ENCODE data around the gene TRIM56. TPM values are rescaled to one million over a fixed set of nuclear protein-coding genes. Genes with fewer than 3 reads are reported as not detected.

The TRIM56 gene
- polyA plus RNA-seq, 1 of the 3 experiments (the other 2 are of a cell fraction): 2.5 TPM

DNA sequence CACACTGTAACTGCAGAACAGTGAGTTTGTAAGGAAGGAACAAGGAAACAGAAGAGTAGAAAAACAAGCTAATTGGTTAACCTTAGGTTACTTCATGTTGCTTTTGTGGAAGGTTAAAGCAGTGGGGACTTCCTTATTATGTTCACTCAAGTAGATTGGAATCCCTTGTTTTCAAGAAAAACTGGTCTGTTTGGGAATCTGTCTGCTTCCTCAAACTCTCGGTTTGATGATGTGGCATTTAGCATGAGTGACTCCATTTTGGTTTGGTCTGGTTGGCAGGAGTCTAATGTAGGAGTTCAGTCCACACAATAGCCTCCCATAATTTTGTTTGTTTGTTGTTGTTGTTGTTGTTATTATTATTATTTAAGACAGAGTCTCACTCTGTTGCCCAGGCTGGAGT, 3.8 kb upstream of the TRIM56 start (continued):
- TF ChIP-seq TEAD4 (IDR thresholded peaks at IDR 0.05; ENCODE audit: borderline replicate concordance, insufficient read depth) (no peak), MXI1 (IDR thresholded peaks at IDR 0.05; ENCODE audit: low read depth, low read length) (no peak), JUND (IDR thresholded peaks at IDR 0.05) (no peak), ELF1 (IDR thresholded peaks at IDR 0.05) (no peak), GABPA (IDR thresholded peaks at IDR 0.05; ENCODE audit: low read depth) (no peak), GATA2 (CRISPR knock-in tag; IDR thresholded peaks at IDR 0.05) (no peak), POLR2AphosphoS5 (IDR thresholded peaks at IDR 0.05; ENCODE audit: low read depth, low read length) (no peak), FOXM1 (IDR thresholded peaks at IDR 0.05; ENCODE audit: low read depth) (no peak)

DNA sequence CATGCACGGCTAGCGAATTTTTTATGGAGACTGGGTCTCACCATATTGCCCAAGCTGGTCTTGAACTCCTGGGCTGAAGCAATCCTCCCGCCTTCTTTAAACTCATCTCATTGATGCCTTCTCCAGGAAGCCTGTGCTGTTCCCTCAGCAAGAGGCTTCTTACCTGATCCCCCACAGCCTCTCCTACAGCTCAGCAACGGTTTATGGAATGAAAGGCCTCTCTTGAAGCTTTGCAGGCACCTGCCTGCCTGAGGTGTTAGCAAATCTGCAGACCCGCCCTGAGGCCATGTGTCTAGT, 468 bp upstream of the TRIM56 start:
- ChIA-PET POLR2A (no interaction called here), CTCF (interaction anchor here (1.0 to 3.9 kb wide), 7 partner anchors 8 to 59 kb away, joined by 3 to 26 read pairs (median 8); no protein-coding TSS in a partner anchor)
- H3K36me3 ChIP-seq (replicated peaks in 1 of 2; ENCODE audit: control insufficient read depth in 1 of 2, insufficient read depth in 2 of 2, low read length in 1 of 2): no peaks in the 10 kb centered on the region
- H3K9me3 ChIP-seq: no peaks in the 10 kb centered on the region
- no peak for DNase-seq
- WGBS (ENCODE audit: low lambda C conversion rate): 75% methylated on average over 5 of the region's 5 CpGs
- H3K27ac ChIP-seq (ENCODE audit: low read depth in 2 of 2, low read length in 1 of 2): peak overlapping the region in 1 of 2 experiments; percentile 66; a peak in 2 of 4 replicates
- peak overlapping the region; percentile 73 for H3K9ac ChIP-seq
- H3F3A ChIP-seq (replicated peaks; ENCODE audit: insufficient read depth): peaks cover 20% of the 10 kb centered on the region
- no peaks in the 10 kb centered on the region for H3K9me2 ChIP-seq
- H3K27me3 ChIP-seq (ENCODE audit: insufficient read depth): no peaks in the 10 kb centered on the region
- H4K20me1 ChIP-seq (ENCODE audit: insufficient read depth): no peaks in the 10 kb centered on the region
- peak overlapping the region; percentile 44 to 61 for H3K4me3 ChIP-seq (ENCODE audit: low read depth in 2 of 2, low read length in 1 of 2)
- H3K4me1 ChIP-seq (ENCODE audit: control insufficient read depth in 1 of 2, insufficient read depth in 2 of 2, low read depth in 1 of 2, low read length in 1 of 2): peaks cover 0 to 4% of the 10 kb centered on the region in 2 experiments; a peak in 2 of 4 replicates
- TF ChIP-seq, protein P1, sequence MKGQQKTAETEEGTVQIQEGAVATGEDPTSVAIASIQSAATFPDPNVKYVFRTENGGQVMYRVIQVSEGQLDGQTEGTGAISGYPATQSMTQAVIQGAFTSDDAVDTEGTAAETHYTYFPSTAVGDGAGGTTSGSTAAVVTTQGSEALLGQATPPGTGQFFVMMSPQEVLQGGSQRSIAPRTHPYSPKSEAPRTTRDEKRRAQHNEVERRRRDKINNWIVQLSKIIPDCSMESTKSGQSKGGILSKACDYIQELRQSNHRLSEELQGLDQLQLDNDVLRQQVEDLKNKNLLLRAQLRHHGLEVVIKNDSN (IDR thresholded peaks at IDR 0.05; ENCODE audit: borderline replicate concordance, low read depth): no peak
- no peak for TF ChIP-seq RXRA (IDR thresholded peaks at IDR 0.05; ENCODE audit: borderline replicate concordance, low read depth)
- no peak for TF ChIP-seq USF2 (IDR thresholded peaks at IDR 0.05; ENCODE audit: borderline replicate concordance, low read depth, low read length)
- no peak for TF ChIP-seq POLR2AphosphoS5 (IDR thresholded peaks at IDR 0.05; ENCODE audit: low read depth, low read length)
- TF ChIP-seq TEAD4 (IDR thresholded peaks at IDR 0.05; ENCODE audit: borderline replicate concordance, insufficient read depth): no peak
- TF ChIP-seq CTCF (IDR thresholded peaks at IDR 0.05): no peak
- no peak for TF ChIP-seq PBX3 (IDR thresholded peaks at IDR 0.05)
- no peak for TF ChIP-seq GATA2 (CRISPR knock-in tag; IDR thresholded peaks at IDR 0.05)
- TF ChIP-seq TCF12 (IDR thresholded peaks at IDR 0.05): no peak
- no peak for TF ChIP-seq NRF1 (IDR thresholded peaks at IDR 0.05; ENCODE audit: low read depth, low read length)
- no peak for TF ChIP-seq SIN3A (IDR thresholded peaks at IDR 0.05; ENCODE audit: borderline replicate concordance, low read depth, low read length)
- no peak for TF ChIP-seq FOXM1 (IDR thresholded peaks at IDR 0.05; ENCODE audit: low read depth)
- TF ChIP-seq EP300 (IDR thresholded peaks at IDR 0.05; ENCODE audit: borderline replicate concordance in 1 of 2, low read depth in 1 of 2, low read length in 1 of 2): no peak
- no peak for TF ChIP-seq RAD21 (IDR thresholded peaks at IDR 0.05; ENCODE audit: low read length)
- peak overlapping the region; percentile 86 for H2AFZ ChIP-seq (ENCODE audit: low read depth)
- peak overlapping the region; percentile 81 for H3K4me2 ChIP-seq
- peaks cover 15% of the 10 kb centered on the region for H3K79me2 ChIP-seq (ENCODE audit: insufficient read depth)
